T-helper 2 cell treated with Interferon-gamma antibody and Interleukin-4, amounts not matched to agents 100 ng/mL and 5 ng/mL, for 36 hours (primary cell): ENCODE results near the gene CIITA. TPM values are rescaled to one million over a fixed set of nuclear protein-coding genes. Genes with fewer than 3 reads are reported as not detected.

Experiments used
- intact Hi-C: fragments of 100-400 bp; cut with micrococcal nuclease; formaldehyde crosslinking; loops from one replicate; pipeline ENCODE4 v1.15.1; 2023
- total RNA-seq: library from RNA; stranded (reverse); gene quantifications from 2 replicates; pipeline ENCODE4 v1.2.3, GENCODE V29; 2022

Gene CIITA
- total RNA-seq, 1 donor from 2014 or later: 34.4 TPM

DNA sequence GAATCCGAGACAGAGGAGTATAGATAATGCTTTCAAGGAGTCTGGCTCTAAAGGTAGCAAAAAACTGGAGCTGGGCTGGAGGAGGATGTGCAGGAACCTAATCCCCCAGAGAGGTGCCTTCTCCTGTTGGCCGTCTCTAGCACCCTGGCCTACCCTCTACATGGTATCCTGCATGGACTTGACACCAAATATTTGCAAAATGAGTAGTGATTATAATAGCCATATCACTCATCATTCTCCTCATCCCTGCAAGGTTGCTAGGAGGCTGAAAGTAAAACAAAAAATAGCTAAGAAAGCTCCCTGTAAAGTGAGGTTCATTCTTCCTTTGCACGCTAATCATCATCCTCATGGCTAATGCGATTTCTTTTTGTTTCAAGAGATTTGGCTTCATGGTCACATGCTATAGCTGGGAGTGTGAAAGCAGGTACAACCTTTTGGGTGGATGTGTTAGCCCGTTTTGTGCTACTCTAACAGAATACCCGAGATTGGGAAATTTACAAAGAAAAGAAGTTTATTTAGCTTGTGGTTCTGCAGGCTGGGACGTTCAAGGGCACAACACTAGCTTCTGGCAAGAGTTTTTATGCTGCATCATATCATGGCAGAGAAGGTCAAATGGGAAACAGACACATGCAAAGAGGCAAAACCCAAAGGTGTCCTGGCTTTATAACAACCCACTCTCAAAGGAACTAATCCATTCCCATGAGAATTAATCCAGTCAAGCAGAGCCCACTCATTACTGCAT is 27.1 kb upstream of the CIITA start:
- intact Hi-C loops: no loop called here

DNA sequence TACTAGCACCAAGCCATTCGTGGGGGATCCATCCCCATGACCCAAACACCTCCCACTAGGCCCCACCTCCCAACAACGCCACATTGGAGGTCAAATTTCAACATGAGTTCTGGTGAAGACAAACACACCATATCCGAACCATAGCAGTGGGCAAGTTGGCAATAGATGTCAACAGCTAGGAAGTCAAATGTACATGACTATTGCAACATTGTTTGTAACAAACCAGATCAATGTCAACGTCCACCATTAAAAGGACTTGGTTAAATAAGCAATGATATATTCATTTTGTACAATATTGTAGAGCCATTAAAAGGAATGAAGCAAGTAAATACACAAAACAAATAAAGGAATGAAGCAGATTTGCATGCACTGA is 26.5 kb upstream of the CIITA start:
- intact Hi-C loops: no loop called here

DNA sequence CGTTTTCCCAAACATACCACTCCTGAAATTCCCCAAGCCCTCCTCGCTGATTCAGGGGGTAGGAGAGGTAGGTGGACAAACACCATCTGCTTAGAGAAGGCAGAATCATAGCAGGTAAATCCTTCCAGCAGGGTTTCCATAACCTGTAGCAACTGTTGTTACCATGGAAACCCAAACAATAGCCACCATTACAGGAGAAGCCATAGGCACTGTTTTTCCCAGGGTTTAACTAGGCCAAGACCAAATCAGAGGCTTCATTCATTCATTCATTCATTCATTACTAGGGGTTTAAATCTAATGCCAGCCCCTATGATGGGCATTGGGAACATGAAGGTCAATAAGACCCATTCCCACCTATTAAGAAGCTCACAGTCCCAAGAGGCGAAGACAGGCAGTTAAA is 25.5 kb upstream of the CIITA start:
- intact Hi-C loops: no loop called here

DNA sequence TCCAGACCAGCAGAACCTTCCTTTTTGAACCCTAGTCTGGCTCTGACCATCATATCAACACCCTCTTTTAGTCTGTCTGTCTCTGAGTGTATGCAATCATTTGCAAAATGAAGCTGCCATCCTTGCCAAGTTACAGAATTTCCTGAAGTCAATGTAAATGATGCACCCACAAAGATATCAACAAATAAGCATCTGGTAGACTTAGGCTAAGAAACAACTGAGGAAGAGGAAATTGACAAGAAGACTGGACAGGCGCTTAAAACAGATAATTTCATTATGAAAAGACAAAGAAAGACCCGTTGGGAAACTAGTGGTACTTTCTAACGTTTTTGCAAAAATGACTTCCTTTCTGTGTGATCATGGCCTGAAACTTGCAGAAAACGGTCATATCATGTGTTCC is 24.7 kb upstream of the CIITA start:
- intact Hi-C loops: no loop called here

DNA sequence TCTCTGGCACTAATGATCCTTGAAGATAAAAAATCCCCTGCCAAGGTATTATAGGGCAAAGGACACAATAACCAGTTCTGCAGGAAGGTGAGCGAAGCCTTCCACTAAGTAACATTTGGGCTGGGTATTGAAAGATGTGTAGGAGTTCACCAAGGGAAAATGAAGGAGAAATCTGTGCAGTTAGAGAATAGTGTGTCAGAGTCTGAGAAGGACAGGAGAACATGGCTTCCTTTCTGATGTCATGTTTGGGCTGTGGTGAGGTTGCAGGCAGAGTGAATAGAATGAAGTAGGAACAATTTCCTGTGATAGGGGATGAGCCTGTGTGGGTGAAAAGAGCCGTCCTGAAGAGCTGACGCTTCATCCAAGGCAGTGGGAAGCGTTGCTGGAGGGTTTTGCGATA is 24.1 kb upstream of the CIITA start:
- intact Hi-C loops: no loop called here

DNA sequence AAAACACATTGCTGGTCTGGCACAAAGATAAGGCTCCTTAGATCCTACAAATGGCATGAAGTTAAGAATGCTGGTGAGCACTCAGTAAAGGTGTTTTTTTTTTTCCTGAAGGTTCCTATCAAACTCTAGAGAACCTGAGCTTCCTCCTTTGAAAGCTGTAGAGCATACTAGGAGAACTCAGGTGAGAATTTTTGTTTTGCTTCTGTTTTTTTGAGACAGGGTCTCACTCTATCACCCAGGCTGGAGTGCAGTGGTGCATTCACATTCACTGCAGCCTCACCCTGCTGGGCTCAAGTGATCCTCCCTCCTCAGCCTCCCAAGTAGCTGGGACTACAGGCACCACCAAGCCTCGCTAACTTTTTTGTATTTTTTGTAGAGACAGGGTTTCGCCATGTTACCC is 21.0 kb upstream of the CIITA start:
- intact Hi-C loops: no loop called here

DNA sequence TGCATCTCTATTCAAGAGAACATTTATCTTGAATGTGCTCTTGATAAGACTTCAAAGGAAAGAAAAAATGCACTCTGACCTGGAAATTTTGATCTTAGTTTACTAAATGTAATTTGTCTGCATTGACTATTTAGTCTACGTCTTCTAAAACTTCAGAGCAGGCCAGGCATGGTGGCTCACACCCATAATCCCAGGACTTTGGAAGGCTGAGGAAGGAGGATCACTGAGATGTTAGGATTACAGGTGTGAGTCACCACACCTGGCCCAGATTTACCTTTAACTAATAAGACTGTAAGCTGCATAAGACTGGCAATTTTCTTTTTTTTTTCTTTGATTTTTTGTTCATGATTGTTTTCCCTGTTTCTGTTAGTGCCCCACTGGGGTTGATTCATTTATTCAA is 18.8 kb upstream of the CIITA start:
- intact Hi-C loops: no loop called here

DNA sequence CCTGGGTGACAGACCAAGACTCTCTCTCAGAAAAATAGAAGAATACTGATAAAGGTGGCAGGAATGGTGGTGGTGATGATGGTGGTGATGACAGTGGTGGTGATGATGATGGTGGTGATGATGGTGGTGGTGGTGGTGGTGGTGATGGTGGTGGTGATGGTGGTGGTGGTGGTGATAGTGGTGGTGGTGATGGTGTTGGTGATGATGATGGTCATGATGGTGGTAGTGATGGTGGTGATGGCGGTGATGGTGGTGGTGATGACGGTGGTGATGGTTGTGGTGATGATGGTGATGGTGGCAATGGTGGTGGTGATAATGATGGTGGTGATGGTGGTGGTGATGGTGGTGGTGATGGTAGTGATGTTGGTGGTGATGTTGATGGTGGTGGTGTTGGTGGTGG is 18.0 kb upstream of the CIITA start:
- intact Hi-C loops: no loop called here

DNA sequence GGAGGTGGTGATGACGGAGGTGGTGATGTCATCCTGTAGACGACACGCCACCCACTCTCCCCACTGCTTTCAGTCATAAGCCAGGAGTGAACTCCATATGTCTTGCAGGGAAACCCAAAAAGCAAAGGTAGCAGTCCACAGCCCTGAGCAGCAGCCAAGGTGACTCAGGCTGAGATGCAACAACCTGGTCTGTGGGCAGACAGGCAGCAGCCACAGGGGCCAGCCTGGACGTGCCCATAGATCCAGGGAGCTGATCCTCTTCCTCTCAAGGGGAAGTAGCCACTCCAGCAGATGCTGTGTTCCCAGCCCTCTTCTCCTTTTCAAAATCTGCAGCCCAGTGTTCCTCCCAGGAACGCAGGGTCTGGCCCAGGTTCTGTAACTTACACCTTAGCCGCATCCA is 17.3 kb upstream of the CIITA start:
- intact Hi-C loops: no loop called here

DNA sequence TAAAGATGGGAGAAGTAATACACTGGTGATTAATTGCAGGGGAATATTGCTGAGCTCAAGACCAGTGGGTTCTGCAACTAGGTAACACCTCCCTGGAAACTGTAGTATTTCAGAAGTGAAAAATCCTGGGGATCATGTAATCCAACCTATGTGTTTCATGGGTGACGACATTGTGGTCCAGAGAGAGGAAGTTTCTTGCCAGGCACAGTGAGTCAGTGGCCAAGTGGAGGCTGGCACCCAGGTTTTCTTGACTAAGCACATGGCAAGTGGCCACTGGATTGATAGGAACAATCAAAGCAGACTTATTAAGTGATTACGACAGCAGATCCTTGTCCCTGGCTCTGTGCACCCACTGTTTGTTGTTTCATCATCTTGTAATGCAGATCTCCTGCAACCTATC is 14.6 kb upstream of the CIITA start:
- intact Hi-C loops: no loop called here

DNA sequence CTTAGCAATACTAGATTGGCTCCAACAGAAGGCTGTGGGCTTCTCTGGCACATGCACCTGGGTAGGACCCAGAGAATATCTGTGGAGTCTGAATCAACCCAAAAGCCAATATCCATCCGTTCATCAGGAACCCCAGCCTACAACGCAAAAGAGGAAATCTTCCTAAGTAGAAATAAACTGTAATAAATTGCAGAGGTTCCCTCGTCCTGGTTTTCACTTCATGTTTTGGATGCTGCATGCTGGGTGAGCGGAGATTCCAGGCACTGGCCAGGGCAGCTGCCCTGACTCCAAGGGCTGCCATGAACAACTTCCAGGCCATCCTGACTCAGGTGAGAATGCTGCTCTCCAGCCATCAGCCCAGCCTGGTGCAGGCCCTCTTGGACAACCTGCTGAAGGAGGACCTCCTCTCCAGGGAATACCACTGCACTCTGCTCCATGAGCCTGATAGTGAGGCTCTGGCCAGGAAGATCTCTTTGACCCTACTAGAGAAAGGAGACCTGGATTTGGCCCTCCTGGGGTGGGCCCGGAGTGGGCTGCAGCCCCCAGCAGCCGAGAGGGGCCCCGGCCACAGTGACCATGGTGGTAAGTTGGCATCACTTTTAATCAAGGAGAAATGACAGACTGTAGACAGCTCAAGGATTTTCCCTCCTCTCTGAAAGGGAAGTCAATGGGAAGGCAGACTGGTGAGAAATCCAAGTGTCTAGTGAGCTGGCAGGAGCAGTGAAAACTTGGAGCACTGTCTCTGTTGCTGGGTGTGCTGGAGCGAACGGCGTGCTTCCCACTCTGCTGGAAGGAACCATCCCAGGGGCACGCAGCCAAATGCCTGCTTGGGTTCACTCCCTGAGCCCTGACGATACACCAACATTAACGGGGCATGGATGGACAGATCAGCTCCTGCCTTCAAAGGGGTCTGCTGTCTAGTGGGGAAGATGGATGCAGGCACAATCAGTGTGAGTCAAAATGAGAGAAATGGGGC is 10.7 kb upstream of the CIITA start:
- intact Hi-C loops: no loop called here

DNA sequence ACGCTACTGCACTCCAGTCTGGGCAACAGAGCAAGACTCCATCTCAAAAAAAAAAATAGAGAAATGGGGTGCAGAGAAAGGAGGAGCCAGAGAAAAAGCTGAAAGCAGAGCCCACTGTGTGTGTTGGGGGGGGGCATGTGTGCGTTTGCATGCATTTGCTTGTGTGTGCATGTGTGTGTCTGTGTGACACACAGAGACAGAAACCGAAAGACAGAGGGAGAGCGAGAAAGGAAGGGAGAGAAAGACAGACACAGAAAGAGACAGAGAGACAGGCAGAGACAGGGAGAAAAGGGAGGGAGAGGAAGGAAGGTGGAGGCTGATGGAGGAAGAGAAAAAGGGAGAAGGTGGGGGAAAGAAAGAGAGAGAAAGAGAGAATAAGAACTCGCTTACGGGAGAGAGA is 9.8 kb upstream of the CIITA start:
- intact Hi-C loops: no loop called here

DNA sequence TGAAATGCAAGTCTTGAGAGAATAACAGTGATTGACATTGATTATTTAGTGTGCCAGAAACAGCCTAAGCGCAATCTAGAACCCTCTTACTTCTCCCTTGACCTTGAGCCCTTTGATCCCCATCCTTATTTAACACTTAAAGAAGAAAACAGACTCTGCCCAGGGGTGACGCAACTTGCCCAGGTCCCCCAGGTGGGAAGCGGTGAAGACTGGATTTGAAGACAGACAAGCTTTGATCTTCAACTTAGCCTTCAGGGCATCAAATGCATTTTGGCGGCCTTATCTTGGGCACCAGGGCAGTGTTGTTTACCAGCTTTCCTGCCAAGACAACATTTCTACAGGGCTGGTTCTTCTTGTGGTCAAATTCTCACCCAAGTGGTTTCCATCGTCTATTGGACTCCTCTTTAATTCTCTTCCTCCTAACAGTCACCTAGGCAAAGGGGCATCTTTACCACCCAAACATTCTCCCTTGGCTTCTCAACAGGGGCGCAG is 8.9 kb upstream of the CIITA start:
- intact Hi-C loops: no loop called here

DNA sequence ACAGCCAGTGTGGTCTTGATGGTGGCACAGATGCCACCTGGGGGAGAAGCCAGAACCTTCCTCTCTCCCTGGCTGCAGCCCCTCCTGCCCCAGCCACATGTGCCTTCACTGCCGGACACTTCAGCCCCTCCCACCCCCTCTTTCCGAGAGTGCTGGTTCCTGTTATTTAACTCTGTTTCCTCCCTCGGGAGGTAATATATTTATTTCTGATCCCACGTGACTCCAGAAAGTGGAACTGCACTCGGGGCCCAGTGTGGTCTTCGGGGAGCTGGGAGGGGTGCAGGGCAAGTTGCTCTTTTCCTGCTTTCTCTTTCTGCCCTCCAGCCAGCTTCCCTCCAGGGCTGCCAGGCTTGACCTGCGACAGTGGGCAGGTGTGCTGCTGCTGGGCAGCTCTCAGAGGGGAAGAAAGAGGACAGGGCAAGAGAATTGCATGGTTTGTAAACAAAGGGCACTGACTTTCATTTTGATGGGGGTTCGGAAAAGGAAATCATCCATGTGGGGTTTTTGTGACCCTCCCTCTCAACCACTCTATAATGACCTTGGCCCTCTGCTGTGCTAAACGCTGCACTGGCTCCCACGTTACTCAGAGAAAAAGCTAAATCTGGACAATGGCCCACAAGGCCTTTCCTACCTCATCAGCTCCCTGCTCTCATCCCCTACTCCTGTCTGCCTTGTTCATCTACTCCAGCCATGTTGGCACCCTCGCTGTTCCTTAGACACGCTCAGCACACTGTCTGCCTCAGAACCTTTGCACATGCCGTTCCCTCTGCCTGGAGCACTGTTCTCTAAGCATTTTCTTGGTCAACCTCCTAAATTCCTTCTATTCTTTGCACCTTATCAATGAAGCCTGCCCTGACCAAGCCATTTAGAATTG is 8.2 kb upstream of the CIITA start:
- intact Hi-C loops: no loop called here

DNA sequence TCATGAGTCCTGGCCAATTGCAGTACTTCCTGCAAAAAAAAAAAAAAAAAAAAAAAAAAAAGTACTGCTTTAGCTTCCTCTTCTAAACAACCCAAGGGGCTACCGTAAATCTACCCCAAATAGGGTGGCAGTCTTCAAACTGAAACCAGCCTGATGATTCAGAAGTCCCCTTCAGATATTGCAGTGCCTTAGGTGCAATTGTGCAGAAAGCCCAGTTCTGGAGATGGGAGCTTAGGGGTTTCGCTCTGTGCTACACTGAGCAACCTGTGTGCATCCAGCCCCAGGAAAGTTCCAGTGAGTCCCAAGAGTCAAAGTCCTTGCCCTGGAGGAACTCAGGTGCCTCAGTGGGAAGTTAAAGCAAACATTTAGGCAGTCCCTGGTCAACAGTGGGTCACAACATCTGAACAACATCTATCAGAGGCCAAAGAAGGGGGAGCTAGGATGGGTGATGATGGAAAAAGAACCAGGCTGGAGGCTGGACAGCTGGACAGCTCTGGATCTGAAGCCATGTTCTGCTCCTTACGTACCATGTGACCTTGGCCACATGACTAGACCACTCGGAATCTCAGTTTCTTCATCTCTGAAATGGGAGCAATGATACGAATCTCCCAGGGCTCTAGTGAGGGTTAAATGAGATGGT is 6.7 kb upstream of the CIITA start:
- intact Hi-C loops: no loop called here

DNA sequence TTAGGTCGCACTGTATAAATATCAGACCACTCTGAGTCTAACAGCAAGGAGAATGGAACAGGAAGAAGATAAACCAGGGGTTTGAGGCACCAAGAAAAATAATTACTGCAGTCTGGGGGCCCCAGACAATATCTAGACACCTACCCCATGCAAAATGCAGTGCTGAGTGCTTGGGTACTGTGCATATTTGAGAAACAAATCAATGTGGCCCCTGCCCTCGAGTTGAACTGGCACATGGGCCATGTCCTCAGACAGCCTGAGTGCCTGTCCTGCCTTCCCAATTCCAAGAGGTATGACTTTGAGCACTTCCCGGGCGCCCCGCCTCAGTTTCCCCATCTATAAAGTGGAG is 6.2 kb upstream of the CIITA start:
- intact Hi-C loops: no loop called here

DNA sequence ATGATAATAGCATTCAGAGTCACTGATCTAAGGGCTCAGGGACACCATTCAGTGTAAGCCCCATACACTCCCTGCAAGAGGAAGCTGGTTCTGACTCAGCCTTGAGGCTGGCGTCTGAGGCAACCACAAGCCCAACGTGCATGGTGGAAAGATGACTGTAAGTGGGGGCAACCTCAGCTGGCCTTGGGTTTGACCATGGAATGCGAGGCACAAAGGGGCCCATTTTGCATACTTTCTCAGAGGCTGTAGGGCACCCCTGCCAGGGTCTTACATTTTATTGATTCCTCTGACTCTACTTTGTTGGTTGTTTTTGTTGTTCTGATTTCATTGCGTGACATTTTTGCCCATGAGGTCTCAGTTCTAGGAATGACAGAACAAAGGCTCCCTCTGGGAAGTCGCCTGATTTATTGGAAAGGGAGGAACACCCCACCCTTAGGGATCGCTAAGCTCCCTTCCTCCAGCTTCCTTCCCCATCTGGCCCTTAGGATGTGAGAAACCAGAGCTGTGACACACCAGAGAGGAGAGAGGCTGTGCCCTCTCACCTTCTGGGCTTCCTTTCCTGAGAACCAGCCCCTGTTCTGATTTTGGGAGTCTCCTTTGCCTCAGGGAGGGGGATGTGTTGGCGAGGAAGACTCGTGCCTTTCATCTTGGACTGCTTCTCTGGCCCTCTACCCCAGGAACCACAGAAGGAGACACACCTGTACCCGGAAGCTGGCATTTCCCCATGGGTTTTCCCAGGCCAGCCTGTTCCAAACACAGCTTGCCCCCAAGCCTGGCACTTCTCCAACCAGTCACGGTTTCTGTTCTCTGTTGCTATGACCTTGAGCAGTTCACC is 5.6 kb upstream of the CIITA start:
- intact Hi-C loops: no loop called here

DNA sequence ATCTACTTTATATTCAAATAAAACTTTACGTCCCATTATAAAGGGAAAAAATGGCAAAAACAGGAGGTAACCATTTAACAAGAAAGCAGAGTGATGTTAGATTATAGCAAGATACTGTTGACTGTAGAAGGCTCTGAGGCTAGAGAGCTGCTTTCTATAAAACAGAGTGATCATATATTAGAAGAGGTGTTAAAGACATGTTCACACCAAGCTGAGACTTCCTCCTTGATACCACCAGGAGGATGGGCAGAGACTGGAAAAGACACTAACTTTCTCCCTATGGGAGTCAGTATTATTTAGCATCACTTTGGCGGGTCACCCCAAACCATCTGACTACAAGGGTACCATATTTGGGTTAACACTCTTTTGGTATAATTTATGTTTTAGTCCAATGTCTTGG is 687 bp upstream of the CIITA start:
- intact Hi-C loops: loop anchor here (2.0 to 5.0 kb wide), 5 partner anchors 42 to 1784 kb away; partner anchors contain the start of genes ATF7IP2, DEXI and HAPSTR1

DNA sequence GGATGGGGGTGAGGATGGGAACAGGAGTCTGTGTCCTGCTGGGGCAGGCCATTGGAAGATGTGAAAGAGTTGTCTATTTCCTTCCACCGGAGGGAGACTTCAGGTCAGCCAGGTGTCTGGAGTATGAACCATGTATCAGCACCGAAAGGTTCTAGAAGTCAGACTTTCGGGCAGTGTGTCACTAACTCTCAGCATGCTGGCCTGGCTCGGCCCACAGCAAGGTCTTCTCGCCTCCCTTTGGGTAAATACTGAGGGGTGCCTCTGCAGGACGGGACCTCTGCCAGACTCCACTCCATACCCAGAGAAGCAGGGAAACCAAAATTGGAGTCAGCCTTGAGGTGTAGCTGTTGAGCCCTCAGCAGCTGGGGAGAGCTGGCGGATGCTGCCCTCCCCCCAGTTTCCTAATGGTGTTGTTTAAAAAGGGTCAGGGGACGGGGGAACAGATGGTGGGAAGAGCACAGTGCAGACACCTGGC is 507 bp downstream of the CIITA start:
- intact Hi-C loops: loop anchor here (2.0 to 5.0 kb wide), 5 partner anchors 41 to 1785 kb away; partner anchors contain the start of genes ATF7IP2, DEXI and HAPSTR1

DNA sequence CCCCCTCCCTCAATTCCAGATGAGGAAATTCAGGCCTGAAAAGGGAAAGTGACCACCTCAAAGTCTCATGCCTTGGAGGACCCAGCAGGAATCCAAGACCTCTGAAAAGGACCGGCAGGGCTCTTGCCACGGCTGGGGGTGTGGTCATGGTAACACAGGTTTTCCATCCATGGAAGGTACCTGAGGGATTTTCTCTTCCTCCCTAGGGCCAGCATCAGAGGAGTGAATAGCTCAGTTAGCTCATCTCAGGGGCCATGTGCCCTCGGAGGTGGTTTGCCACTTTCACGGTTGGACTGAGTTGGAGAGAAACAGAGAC is 1.3 kb downstream of the CIITA start:
- intact Hi-C loops: loop anchor here (5.0 kb wide), 2 partner anchors 491 to 1786 kb away; partner anchors contain the start of genes ATF7IP2 and HAPSTR1
